Hepatocyte (in vitro differentiated cells): ENCODE results near the gene VSIG10L2.

Experiments
- EZH2phosphoT487 ChIP-seq: fragments of 200-600 bp; sonication (generic); IDR thresholded peaks from one replicate; pipeline ENCODE4 v1.6.1; 2018; ENCODE audit warnings: antibody characterized with exemption, mild to moderate bottlenecking, low read depth, moderate library complexity; ENCODE audit not compliant: unreplicated experiment, severe bottlenecking
- TF ChIP-seq, protein P1 (sequence below): fragments of 200-600 bp; sonication (generic); IDR thresholded peaks from 2 replicates; pipeline ENCODE4 v1.5.1; 2016; ENCODE audit warnings: antibody characterized with exemption, mild to moderate bottlenecking; ENCODE audit not compliant: poor library complexity

DNA sequence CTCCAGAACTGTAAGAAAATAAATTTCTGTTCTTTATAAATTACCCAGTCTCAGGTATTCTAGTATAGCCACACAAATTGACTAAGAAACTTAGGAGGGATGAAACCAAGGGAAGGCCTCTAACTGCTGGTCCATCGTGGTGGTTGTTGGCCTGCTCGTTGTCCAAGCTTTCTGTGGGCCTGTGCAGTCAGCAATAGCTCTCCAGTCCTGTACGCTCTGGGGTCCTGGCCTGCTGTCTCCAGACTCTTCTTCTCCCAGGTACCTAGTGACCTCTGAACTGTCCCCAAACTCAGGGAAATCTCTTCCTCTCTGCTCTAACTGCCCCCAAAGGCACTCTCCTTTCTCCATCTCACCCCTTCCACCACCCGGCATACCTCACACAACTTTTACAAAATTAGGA lies 5.7 kb upstream of the VSIG10L2 start:
- TF ChIP-seq, protein P1, sequence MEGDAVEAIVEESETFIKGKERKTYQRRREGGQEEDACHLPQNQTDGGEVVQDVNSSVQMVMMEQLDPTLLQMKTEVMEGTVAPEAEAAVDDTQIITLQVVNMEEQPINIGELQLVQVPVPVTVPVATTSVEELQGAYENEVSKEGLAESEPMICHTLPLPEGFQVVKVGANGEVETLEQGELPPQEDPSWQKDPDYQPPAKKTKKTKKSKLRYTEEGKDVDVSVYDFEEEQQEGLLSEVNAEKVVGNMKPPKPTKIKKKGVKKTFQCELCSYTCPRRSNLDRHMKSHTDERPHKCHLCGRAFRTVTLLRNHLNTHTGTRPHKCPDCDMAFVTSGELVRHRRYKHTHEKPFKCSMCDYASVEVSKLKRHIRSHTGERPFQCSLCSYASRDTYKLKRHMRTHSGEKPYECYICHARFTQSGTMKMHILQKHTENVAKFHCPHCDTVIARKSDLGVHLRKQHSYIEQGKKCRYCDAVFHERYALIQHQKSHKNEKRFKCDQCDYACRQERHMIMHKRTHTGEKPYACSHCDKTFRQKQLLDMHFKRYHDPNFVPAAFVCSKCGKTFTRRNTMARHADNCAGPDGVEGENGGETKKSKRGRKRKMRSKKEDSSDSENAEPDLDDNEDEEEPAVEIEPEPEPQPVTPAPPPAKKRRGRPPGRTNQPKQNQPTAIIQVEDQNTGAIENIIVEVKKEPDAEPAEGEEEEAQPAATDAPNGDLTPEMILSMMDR, result no peak
- no peak for TF ChIP-seq EZH2phosphoT487
